RWPE2 (cell line): ENCODE data around the gene NCAPD2.
"Not testable (repeated sequence)": the region's sequence is repeated elsewhere in the genome, so short reads cannot be mapped to it uniquely, and the experiment has no call there.

ENCODE experiments used
- ATAC-seq: fragments of 200-7000 bp; cut with Tn5 transposase; 3 replicates; pipeline ENCODE4 v1.9.1; 2021; ENCODE audit warnings: low read depth
- DNase-seq: peaks from one replicate; pipeline ENCODE4 v3.0.0-alpha.2; 2020; ENCODE audit warnings: low spot score
- H3K27ac ChIP-seq: fragments of 450-650 bp; 2 replicates; pipeline ENCODE4 v1.5.1; 2017; ENCODE audit warnings: mild to moderate bottlenecking; ENCODE audit not compliant: poor library complexity, severe bottlenecking
- H3K27me3 ChIP-seq: fragments of 250-450 bp; sonication (Bioruptor Pico); 2 replicates; pipeline ENCODE4 v1.5.1; 2021; ENCODE audit warnings: mild to moderate bottlenecking, moderate library complexity; ENCODE audit not compliant: insufficient read depth, poor library complexity, severe bottlenecking
- H3K36me3 ChIP-seq: fragments of 250-450 bp; sonication (Bioruptor Pico); 2 replicates; pipeline ENCODE4 v1.5.1; 2020; ENCODE audit warnings: low read depth, mild to moderate bottlenecking, moderate library complexity
- H3K4me1 ChIP-seq: fragments of 250-450 bp; sonication (Bioruptor Pico); 2 replicates; pipeline ENCODE4 v1.5.1; 2021; ENCODE audit warnings: mild to moderate bottlenecking, moderate library complexity; ENCODE audit not compliant: insufficient read depth, poor library complexity, severe bottlenecking
- H3K4me3 ChIP-seq: fragments of 250-450 bp; sonication (Bioruptor Pico); 2 replicates; pipeline ENCODE4 v1.5.1; 2021; ENCODE audit warnings: mild to moderate bottlenecking, moderate library complexity; ENCODE audit not compliant: severe bottlenecking
- H3K9me3 ChIP-seq: fragments of 250-450 bp; sonication (Bioruptor Pico); 2 replicates; pipeline ENCODE4 v1.5.1; 2021; ENCODE audit warnings: mild to moderate bottlenecking, moderate library complexity; ENCODE audit not compliant: severe bottlenecking
- TF ChIP-seq, protein P1 (sequence below): fragments of 450-650 bp; IDR thresholded peaks from one replicate; pipeline ENCODE4 v1.5.1; 2017; ENCODE audit warnings: mild to moderate bottlenecking, moderate library complexity; ENCODE audit not compliant: poor library complexity, severe bottlenecking

Gene NCAPD2

DNA sequence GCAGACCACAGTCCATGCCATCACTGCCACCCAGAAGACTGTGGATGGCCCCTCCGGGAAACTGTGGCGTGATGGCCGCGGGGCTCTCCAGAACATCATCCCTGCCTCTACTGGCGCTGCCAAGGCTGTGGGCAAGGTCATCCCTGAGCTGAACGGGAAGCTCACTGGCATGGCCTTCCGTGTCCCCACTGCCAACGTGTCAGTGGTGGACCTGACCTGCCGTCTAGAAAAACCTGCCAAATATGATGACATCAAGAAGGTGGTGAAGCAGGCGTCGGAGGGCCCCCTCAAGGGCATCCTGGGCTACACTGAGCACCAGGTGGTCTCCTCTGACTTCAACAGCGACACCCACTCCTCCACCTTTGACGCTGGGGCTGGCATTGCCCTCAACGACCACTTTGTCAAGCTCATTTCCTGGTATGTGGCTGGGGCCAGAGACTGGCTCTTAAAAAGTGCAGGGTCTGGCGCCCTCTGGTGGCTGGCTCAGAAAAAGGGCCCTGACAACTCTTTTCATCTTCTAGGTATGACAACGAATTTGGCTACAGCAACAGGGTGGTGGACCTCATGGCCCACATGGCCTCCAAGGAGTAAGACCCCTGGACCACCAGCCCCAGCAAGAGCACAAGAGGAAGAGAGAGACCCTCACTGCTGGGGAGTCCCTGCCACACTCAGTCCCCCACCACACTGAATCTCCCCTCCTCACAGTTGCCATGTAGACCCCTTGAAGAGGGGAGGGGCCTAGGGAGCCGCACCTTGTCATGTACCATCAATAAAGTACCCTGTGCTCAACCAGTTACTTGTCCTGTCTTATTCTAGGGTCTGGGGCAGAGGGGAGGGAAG, 43.9 kb downstream of the NCAPD2 start:
- peaks cover 45% of the 10 kb centered on the region for H3K36me3 ChIP-seq
- peaks cover 18% of the 10 kb centered on the region for H3K4me1 ChIP-seq
- not testable (repeated sequence) for H3K27me3 ChIP-seq, ATAC-seq, H3K4me3 ChIP-seq, H3K9me3 ChIP-seq, DNase-seq
- TF ChIP-seq, protein P1, sequence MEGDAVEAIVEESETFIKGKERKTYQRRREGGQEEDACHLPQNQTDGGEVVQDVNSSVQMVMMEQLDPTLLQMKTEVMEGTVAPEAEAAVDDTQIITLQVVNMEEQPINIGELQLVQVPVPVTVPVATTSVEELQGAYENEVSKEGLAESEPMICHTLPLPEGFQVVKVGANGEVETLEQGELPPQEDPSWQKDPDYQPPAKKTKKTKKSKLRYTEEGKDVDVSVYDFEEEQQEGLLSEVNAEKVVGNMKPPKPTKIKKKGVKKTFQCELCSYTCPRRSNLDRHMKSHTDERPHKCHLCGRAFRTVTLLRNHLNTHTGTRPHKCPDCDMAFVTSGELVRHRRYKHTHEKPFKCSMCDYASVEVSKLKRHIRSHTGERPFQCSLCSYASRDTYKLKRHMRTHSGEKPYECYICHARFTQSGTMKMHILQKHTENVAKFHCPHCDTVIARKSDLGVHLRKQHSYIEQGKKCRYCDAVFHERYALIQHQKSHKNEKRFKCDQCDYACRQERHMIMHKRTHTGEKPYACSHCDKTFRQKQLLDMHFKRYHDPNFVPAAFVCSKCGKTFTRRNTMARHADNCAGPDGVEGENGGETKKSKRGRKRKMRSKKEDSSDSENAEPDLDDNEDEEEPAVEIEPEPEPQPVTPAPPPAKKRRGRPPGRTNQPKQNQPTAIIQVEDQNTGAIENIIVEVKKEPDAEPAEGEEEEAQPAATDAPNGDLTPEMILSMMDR, result peak; percentile 88
- H3K27ac ChIP-seq, result peak overlapping the region; percentile 98

- peak; percentile 6 for ATAC-seq
- Histone ChIP-seq H3K36me3 (peaks cover 45% of the 10 kb centered on the region), H3K27ac (peak overlapping the region; percentile 98), H3K9me3 (no peaks in the 10 kb centered on the region), H3K27me3 (no peaks in the 10 kb centered on the region), H3K4me1 (peaks cover 17% of the 10 kb centered on the region), H3K4me3 (no peak overlapping the region)
- no peak for DNase-seq
- TF ChIP-seq, protein P1, result no peak
Measured at GRCh38 chr12:6538420-6539313, 44.8 kb downstream of the NCAPD2 start.

DNA sequence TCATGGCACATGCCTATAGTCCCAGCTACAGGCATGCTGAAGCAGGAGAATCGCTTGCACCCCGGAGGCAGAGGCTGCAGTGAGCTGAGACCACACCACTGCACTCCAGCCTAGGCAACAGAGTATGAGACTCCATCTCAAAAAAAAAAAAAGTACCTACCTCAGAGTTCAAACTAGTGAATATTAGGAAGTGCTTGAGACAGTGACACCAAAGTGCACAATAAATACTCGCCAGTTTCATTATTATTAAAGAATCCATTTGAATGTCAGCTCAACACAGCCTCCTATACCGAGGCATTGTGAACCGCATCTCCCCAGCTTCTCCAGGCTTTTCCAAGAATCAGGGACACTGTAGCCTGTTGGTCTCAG, 45.4 kb downstream of the NCAPD2 start:
- no peak for DNase-seq
- no peak overlapping the region for H3K4me3 ChIP-seq
- peaks cover 45% of the 10 kb centered on the region for H3K36me3 ChIP-seq
- H3K4me1 ChIP-seq, result peaks cover 17% of the 10 kb centered on the region
- peak overlapping the region; percentile 98 for H3K27ac ChIP-seq
- no peaks in the 10 kb centered on the region for H3K27me3 ChIP-seq
- ATAC-seq, result peak; percentile 1; the same call in 1 of the 3 replicates
- TF ChIP-seq, protein P1, result no peak
- H3K9me3 ChIP-seq, result no peaks in the 10 kb centered on the region

GRCh38 chr12:6539707-6540134, 45.8 kb downstream of the NCAPD2 start:
- Histone ChIP-seq H3K9me3 (no peaks in the 10 kb centered on the region), H3K4me3 (no peak overlapping the region), H3K27ac (peak overlapping the region; percentile 98), H3K27me3 (no peaks in the 10 kb centered on the region), H3K4me1 (peaks cover 17% of the 10 kb centered on the region), H3K36me3 (peaks cover 42% of the 10 kb centered on the region)
- no peak for DNase-seq
- TF ChIP-seq, protein P1, result no peak
- 0 out of 3 replicates have a peak, but pooled peaks have one; percentile 3 for ATAC-seq
